Kasumi-1 (cell line): ENCODE results near the gene CYP4F3.
"Not testable (repeated sequence)": the region's sequence is repeated elsewhere in the genome, so short reads cannot be mapped to it uniquely, and the experiment has no call there.

Source experiments
- DNase-seq, 2 experiments: peaks; one replicate each; lab custom pipeline; 2025; lab: John Stamatoyannopoulos, UW

CYP4F3 gene

GRCh38 chr19:15631817-15632216 is 8.9 kb upstream of the CYP4F3 start:
- DNase-seq = peak; percentile 54 to 59

- DNase-seq = peak; percentile 55 to 78
Measured at GRCh38 chr19:15633082-15633835, 7.4 kb upstream of the CYP4F3 start.

- DNase-seq = no peak
Measured at GRCh38 chr19:15634105-15634504, 6.6 kb upstream of the CYP4F3 start.

GRCh38 chr19:15635016-15635805 is 5.5 kb upstream of the CYP4F3 start:
- DNase-seq = no peak

- DNase-seq = no peak
Measured at GRCh38 chr19:15636026-15636425, 4.7 kb upstream of the CYP4F3 start.

- no peak for DNase-seq
Measured at GRCh38 chr19:15639596-15639995, 1.1 kb upstream of the CYP4F3 start.

- DNase-seq = no peak
Measured at GRCh38 chr19:15640904-15641597, 354 bp downstream of the CYP4F3 start.

GRCh38 chr19:15641901-15642491 is 1.3 kb downstream of the CYP4F3 start:
- DNase-seq = no peak

- no peak for DNase-seq
Measured at GRCh38 chr19:15642807-15643206, 2.1 kb downstream of the CYP4F3 start.

- DNase-seq = no peak
Measured at GRCh38 chr19:15643387-15643786, 2.7 kb downstream of the CYP4F3 start.

GRCh38 chr19:15644066-15644741 is 3.5 kb downstream of the CYP4F3 start:
- no peak for DNase-seq

- no peak for DNase-seq
Measured at GRCh38 chr19:15644816-15645215, 4.1 kb downstream of the CYP4F3 start.

- no peak for DNase-seq
Measured at GRCh38 chr19:15649526-15649925, 8.8 kb downstream of the CYP4F3 start.

GRCh38 chr19:15650123-15650522 is 9.4 kb downstream of the CYP4F3 start:
- not testable (repeated sequence) for DNase-seq

- no peak for DNase-seq
Measured at GRCh38 chr19:15651791-15652190, 11.1 kb downstream of the CYP4F3 start.

- DNase-seq = no peak
Measured at GRCh38 chr19:15652559-15653278, 12.0 kb downstream of the CYP4F3 start.

GRCh38 chr19:15656467-15656866 is 15.8 kb downstream of the CYP4F3 start:
- DNase-seq = no peak

- no peak for DNase-seq
Measured at GRCh38 chr19:15663247-15663646, 22.6 kb downstream of the CYP4F3 start.

GRCh38 chr19:15666186-15666585 is 25.5 kb downstream of the CYP4F3 start:
- DNase-seq = no peak

- no peak for DNase-seq
Measured at GRCh38 chr19:15666883-15667282, 26.2 kb downstream of the CYP4F3 start.

GRCh38 chr19:15669440-15669839 is 28.7 kb downstream of the CYP4F3 start:
- no peak for DNase-seq
